HepG2 (cell line): ENCODE measurements around the gene NCAPD2. TPM values are rescaled to one million over a fixed set of nuclear protein-coding genes. Genes with fewer than 3 reads are reported as not detected.

Experiments used
- ATAC-seq: fragments of 200-7000 bp; cut with Tn5 transposase; 3 replicates; pipeline ENCODE4 v1.9.1; 2020; ENCODE audit warnings: mild to moderate bottlenecking, moderate library complexity
- BruUV-seq: library from RNA; stranded (reverse); fragments of 400-500 nt; replicated peaks from 2 replicates; lab custom pipeline; 2021; lab: Mats Ljungman, UMichigan
- CTCF ChIA-PET: fragments of 300-600 bp; formaldehyde crosslinking; extraction: SDS; loops from one replicate; lab custom pipeline; 2021; ENCODE audit warnings: low total read pairs, inconsistent platforms, low intra/inter-chr PET ratio; lab: Yijun Ruan, JAX
- POLR2A ChIA-PET: fragments of 350-600 bp; sonication (Branson Sonifier 250); formaldehyde crosslinking; loops from one replicate; lab custom pipeline; 2020; ENCODE audit warnings: antibody characterized with exemption, inconsistent platforms; lab: Yijun Ruan, JAX
- DNase-seq: peaks from one replicate; pipeline ENCODE4 v3.0.0-alpha.2; 2015; ENCODE audit warnings: low spot score
- FAIRE-seq: peaks from 3 replicates; lab custom pipeline; 2011; peaks lifted over from hg19 to GRCh38; lab: Jason Lieb, UNC
- H2AFZ ChIP-seq: one replicate; pipeline ENCODE4 v1.6.1; 2011; ENCODE audit warnings: low read length, inconsistent platforms
- H3K27ac ChIP-seq: fragments of 300-600 bp; 3 replicates; pipeline ENCODE4 v1.8.0; 2011; ENCODE audit warnings: mixed run types, mild to moderate bottlenecking, mixed read lengths, low read length, inconsistent platforms; ENCODE audit not compliant: insufficient read depth; ENCODE audit errors: extremely low read length
- H3K27me3 ChIP-seq, 2 experiments: fragments of 200-600 bp in 1 of 2; 2 replicates in 1 of 2; 3 replicates in 1 of 2; pipeline versions ENCODE4 v1.6.0 to v1.8.0; 2011; ENCODE audit warnings: low read length in 2 of 2, mild to moderate bottlenecking in 2 of 2, moderate library complexity in 2 of 2, inconsistent platforms in 1 of 2; ENCODE audit not compliant: insufficient read depth in 2 of 2, control insufficient read depth in 1 of 2
- H3K36me3 ChIP-seq, 2 experiments: fragments of 200-600 bp in 1 of 2; replicated peaks in 1 of 2; 2 replicates in 1 of 2; 3 replicates in 1 of 2; pipeline versions ENCODE4 v1.5.1 to v1.8.0; 2011; ENCODE audit warnings: low read length in 2 of 2, inconsistent platforms in 1 of 2; ENCODE audit not compliant: insufficient read depth in 2 of 2, control insufficient read depth in 1 of 2
- H3K4me1 ChIP-seq: 2 replicates; pipeline ENCODE4 v1.5.1; 2012; ENCODE audit warnings: low read length, inconsistent platforms; ENCODE audit not compliant: insufficient read depth
- H3K4me2 ChIP-seq: 2 replicates; pipeline ENCODE4 v1.6.0; 2011; ENCODE audit warnings: low read depth, low read length, inconsistent platforms
- H3K4me3 ChIP-seq, 3 experiments: fragments of 200-600 bp in 1 of 3; sonication (generic), shearing (Covaris generic) in 1 of 3; replicated peaks in 1 of 3; 2 replicates each; pipeline ENCODE4 v1.5.1; 2011 to 2016; ENCODE audit warnings: low read length in 3 of 3, inconsistent platforms in 2 of 3, low read depth in 2 of 3, mild to moderate bottlenecking in 2 of 3, control low read depth in 1 of 3, mixed read lengths in 1 of 3; ENCODE audit not compliant: insufficient read depth in 1 of 3
- H3K79me2 ChIP-seq: one replicate; pipeline ENCODE4 v1.6.1; 2011; ENCODE audit warnings: low read length, inconsistent platforms; ENCODE audit not compliant: insufficient read depth
- H3K9ac ChIP-seq: 2 replicates; pipeline ENCODE4 v1.6.0; 2011; ENCODE audit warnings: mild to moderate bottlenecking, low read depth, low read length, inconsistent platforms; ENCODE audit not compliant: insufficient read depth
- H3K9me3 ChIP-seq: 2 replicates; pipeline ENCODE4 v1.5.1; 2012; ENCODE audit warnings: mild to moderate bottlenecking, low read length
- H4K20me1 ChIP-seq: 2 replicates; pipeline ENCODE4 v1.6.0; 2011; ENCODE audit warnings: inconsistent platforms, mild to moderate bottlenecking, low read length, moderate library complexity; ENCODE audit not compliant: insufficient read depth
- HDAC6 ChIP-seq: fragments of 200-600 bp; sonication (generic); IDR thresholded peaks from 2 replicates; pipeline ENCODE4 v1.7.0; 2017; ENCODE audit warnings: mild to moderate bottlenecking, antibody characterized with exemption, low read length, low read depth
- HMG20B ChIP-seq: conservative IDR thresholded peaks from 2 replicates; pipeline ENCODE4 v1.6.1; 2016; ENCODE audit warnings: missing genetic modification reagents, missing compliant biosample characterization
- KLF12 ChIP-seq: sonication (generic); formaldehyde crosslinking; IDR thresholded peaks from 2 replicates; pipeline ENCODE4 v1.4.0; 2020; ENCODE audit warnings: missing genetic modification reagents, borderline replicate concordance
- MAFG ChIP-seq: sonication (generic); formaldehyde crosslinking; IDR thresholded peaks from 2 replicates; pipeline ENCODE4 v1.5.1; 2020; ENCODE audit warnings: mild to moderate bottlenecking, missing genetic modification reagents
- NFRKB ChIP-seq: fragments of 450-650 bp; IDR thresholded peaks from 2 replicates; pipeline ENCODE4 v1.6.1; 2017
- POGZ ChIP-seq: sonication (generic); formaldehyde crosslinking; IDR thresholded peaks from 2 replicates; pipeline ENCODE4 v1.4.0; 2020; ENCODE audit warnings: mild to moderate bottlenecking, missing genetic modification reagents
- SP1 ChIP-seq, 2 experiments: fragments of 450-650 bp in 1 of 2; sonication (generic) in 1 of 2; formaldehyde crosslinking in 1 of 2; IDR thresholded peaks; 2 replicates each; pipeline versions ENCODE4 v1.4.0 to v1.6.1; 2016 to 2020; ENCODE audit warnings: missing genetic modification reagents in 1 of 2
- TEAD3 ChIP-seq: optimal IDR thresholded peaks from 2 replicates; pipeline ENCODE3; 2016; ENCODE audit warnings: borderline replicate concordance
- ZFP62 ChIP-seq: sonication (generic); formaldehyde crosslinking; IDR thresholded peaks from 2 replicates; pipeline ENCODE4 v1.4.0; 2020; ENCODE audit warnings: missing genetic modification reagents
- ZMYM4 ChIP-seq: sonication (generic); formaldehyde crosslinking; IDR thresholded peaks from 2 replicates; pipeline ENCODE4 v1.8.1; 2023; ENCODE audit warnings: mild to moderate bottlenecking, missing genetic modification reagents
- ZNF460 ChIP-seq: sonication (generic); formaldehyde crosslinking; IDR thresholded peaks from 2 replicates; pipeline ENCODE4 v1.5.1; 2020; ENCODE audit warnings: missing genetic modification reagents, mild to moderate bottlenecking, borderline replicate concordance
- ZNF569 ChIP-seq: sonication (generic); formaldehyde crosslinking; IDR thresholded peaks from 2 replicates; pipeline ENCODE4 v1.5.0; 2020; ENCODE audit warnings: mild to moderate bottlenecking, missing genetic modification reagents, moderate library complexity, borderline replicate concordance
- ZNF674 ChIP-seq: sonication (generic); formaldehyde crosslinking; IDR thresholded peaks from 2 replicates; pipeline ENCODE4 v1.5.0; 2020; ENCODE audit warnings: low read depth, mild to moderate bottlenecking, missing genetic modification reagents
- ZNF883 ChIP-seq: sonication (generic); formaldehyde crosslinking; IDR thresholded peaks from 2 replicates; pipeline ENCODE4 v1.5.1; 2020; ENCODE audit warnings: mild to moderate bottlenecking, missing genetic modification reagents; ENCODE audit errors: not compliant biosample characterization
- ZSCAN20 ChIP-seq: sonication (generic); formaldehyde crosslinking; IDR thresholded peaks from 2 replicates; pipeline ENCODE4 v1.4.0; 2020; ENCODE audit warnings: missing genetic modification reagents, mild to moderate bottlenecking, borderline replicate concordance
- WGBS: methylation state at CpG from one replicate; pipeline ENCODE4 v1.1.6; 2017; ENCODE audit warnings: low lambda C conversion rate; 5-methylcytosine and 5-hydroxymethylcytosine counted together
- in situ Hi-C: cut with HindIII; loops from 2 replicates; pipeline ENCODE4 v1.10.0; 2017; ENCODE audit warnings: low pct_unique_long_range_greater_than_20kb; ENCODE audit not compliant: extremely low pct_ligation_motif_present
- intact Hi-C: fragments of 100-400 bp; cut with micrococcal nuclease; formaldehyde crosslinking; loops from one replicate; pipeline ENCODE4 v1.10.0; 2022; ENCODE audit not compliant: unreplicated experiment
- polyA plus RNA-seq, 8 experiments: library from polyadenylated mRNA; depleted of rRNA in 3 of 8; stranded (reverse) in 7 of 8; unstranded in 1 of 8; fragments of >200 nt; fragmentation: Illumina TruSeq in 4 of 8; extraction: Trizol in 4 of 8; gene quantifications; 2 replicates each; pipeline versions ENCODE4 v1.2.1 to v1.2.3, GENCODE V29; 2011 to 2016; ENCODE audit warnings: low read depth in 4 of 8, missing spikeins in 1 of 8, mixed read lengths in 1 of 8; ENCODE audit not compliant: insufficient read depth in 1 of 8
- total RNA-seq, 5 experiments: library from RNA; depleted of rRNA; stranded (reverse); fragments of >200 nt; fragmentation: Illumina TruSeq; extraction: Trizol; gene quantifications; 2 replicates each; pipeline ENCODE4 v1.2.3, GENCODE V29; 2016; ENCODE audit warnings: low read depth in 1 of 5
- TF ChIP-seq, protein P1 (sequence below): sonication (generic); formaldehyde crosslinking; IDR thresholded peaks from 2 replicates; pipeline ENCODE4 v1.4.0; 2020; ENCODE audit warnings: missing genetic modification reagents

NCAPD2 gene
- total and polyA plus RNA-seq, 2 of the 13 experiments (the other 11 are each of a cell fraction or from before 2014, with no cell fraction given) = 51.1 to 65.6 TPM

DNA sequence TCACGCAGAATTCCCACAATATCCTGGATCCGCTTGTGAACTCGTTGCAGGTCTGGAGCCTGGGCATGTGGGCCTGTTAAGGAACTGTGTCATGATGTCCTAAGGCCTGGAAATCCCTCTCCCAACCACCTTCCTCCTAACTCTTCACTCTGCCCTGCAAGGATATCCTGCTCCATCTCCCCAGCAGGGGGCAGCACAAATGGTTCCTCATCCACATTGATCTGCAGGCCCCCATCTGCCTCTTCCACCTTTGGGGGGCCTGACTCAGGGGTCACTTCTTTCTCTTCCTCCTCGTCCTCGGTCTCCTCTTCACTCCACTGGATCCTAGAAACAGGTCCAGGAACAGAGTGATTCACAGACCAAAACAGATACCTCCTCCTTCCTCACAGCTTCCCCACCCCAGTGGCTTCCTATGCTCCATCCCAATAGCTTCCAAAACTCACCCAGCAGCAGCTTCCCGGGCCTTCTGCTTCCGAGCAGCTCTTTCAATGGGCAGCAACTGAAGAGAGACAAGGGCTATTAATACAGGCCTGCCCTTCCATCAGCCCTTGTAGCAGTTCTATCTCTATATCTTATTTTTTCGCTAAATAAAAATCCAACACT is 69.6 kb downstream of the NCAPD2 start (continued):
- peak; percentile 17 for TF ChIP-seq TEAD3 (CRISPR knock-in tag)
- TF ChIP-seq ZNF883 (CRISPR knock-in tag) = peak; percentile 28

DNA sequence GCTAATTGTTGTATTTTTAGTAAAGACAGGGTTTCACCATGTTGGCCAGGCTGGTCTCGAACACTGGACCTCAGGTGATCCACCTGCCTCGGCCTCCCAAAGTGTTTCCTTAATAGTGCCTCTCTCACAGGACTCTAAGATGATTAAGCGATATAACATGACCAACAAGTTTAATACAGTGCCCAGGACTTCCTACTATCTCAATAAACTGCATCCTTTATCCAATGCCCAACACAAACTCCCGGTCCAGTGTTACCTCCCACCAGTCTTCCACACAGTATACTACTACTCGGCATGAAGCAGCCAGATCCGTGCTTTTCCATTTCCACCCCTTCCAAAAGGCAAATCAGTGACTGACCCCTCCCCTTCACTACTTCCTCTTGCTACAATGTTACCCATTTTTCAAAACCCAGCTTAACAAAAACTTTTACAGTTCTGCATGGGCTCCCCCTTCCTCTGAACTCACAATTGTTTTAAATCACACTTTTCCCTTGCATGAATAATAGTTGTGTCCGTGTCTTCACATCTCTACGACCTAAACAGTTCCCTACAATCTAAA is 73.3 kb downstream of the NCAPD2 start:
- in situ Hi-C loops = no loop called here
- H3K79me2 ChIP-seq = peaks cover 32% of the 10 kb centered on the region
- no peaks in the 10 kb centered on the region for H3K27me3 ChIP-seq
- H3K4me1 ChIP-seq = peaks cover 38% of the 10 kb centered on the region
- POLR2A ChIA-PET = interaction anchor here (1.1 to 1.7 kb wide), 3 partner anchors 10 to 122 kb away, joined by 3 to 17 read pairs (median 3); partner anchors contain the start of genes MRPL51 and ZNF384
- FAIRE-seq = peak; percentile 40
- H2AFZ ChIP-seq = no peak overlapping the region
- H4K20me1 ChIP-seq = no peaks in the 10 kb centered on the region; the same call in 1 of the 2 replicates
- intact Hi-C loops = no loop called here
- H3K4me3 ChIP-seq = peak overlapping the region; percentile 63 to 97 (median 78)
- H3K9ac ChIP-seq = peak overlapping the region; percentile 91
- CTCF ChIA-PET = no interaction called here
- no peak for DNase-seq
- no peaks in the 10 kb centered on the region for H3K9me3 ChIP-seq
- H3K4me2 ChIP-seq = peak overlapping the region; percentile 81
- ATAC-seq = 0 out of 3 replicates have a peak, but pooled peaks have one; percentile 4
- H3K36me3 ChIP-seq = peaks cover 13 to 44% of the 10 kb centered on the region in 2 experiments
- no TSS peak for BruUV-seq
- 35% methylated on average over 8 of the region's 8 CpGs for WGBS
- H3K27ac ChIP-seq = peak overlapping the region; percentile 76
- TF ChIP-seq ZNF569 (no peak), SP1 (IDR thresholded peaks at IDR 0.05) (no peak), SP1 (CRISPR knock-in tag; IDR thresholded peaks at IDR 0.05) (no peak), ZNF460 (CRISPR knock-in tag) (no peak), HMG20B (CRISPR knock-in tag) (no peak), ZFP62 (no peak), POGZ (CRISPR knock-in tag) (no peak), KLF12 (CRISPR knock-in tag) (no peak), NFRKB (no peak), MAFG (CRISPR knock-in tag) (no peak), ZNF674 (CRISPR knock-in tag) (0 out of 2 replicates have a peak, but pooled peaks have one; percentile 11), ZMYM4 (no peak), ZSCAN20 (no peak), HDAC6 (no peak)
- TF ChIP-seq, protein P1, sequence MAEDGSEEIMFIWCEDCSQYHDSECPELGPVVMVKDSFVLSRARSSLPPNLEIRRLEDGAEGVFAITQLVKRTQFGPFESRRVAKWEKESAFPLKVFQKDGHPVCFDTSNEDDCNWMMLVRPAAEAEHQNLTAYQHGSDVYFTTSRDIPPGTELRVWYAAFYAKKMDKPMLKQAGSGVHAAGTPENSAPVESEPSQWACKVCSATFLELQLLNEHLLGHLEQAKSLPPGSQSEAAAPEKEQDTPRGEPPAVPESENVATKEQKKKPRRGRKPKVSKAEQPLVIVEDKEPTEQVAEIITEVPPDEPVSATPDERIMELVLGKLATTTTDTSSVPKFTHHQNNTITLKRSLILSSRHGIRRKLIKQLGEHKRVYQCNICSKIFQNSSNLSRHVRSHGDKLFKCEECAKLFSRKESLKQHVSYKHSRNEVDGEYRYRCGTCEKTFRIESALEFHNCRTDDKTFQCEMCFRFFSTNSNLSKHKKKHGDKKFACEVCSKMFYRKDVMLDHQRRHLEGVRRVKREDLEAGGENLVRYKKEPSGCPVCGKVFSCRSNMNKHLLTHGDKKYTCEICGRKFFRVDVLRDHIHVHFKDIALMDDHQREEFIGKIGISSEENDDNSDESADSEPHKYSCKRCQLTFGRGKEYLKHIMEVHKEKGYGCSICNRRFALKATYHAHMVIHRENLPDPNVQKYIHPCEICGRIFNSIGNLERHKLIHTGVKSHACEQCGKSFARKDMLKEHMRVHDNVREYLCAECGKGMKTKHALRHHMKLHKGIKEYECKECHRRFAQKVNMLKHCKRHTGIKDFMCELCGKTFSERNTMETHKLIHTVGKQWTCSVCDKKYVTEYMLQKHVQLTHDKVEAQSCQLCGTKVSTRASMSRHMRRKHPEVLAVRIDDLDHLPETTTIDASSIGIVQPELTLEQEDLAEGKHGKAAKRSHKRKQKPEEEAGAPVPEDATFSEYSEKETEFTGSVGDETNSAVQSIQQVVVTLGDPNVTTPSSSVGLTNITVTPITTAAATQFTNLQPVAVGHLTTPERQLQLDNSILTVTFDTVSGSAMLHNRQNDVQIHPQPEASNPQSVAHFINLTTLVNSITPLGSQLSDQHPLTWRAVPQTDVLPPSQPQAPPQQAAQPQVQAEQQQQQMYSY (CRISPR knock-in tag) = peak; percentile 39; the same call in 1 of the 2 replicates
